GM23248 (cell line): ENCODE results near the gene GNPTAB.

Experiments used
- EZH2 ChIP-seq: fragments of 200-600 bp; sonication (generic); IDR thresholded peaks from 2 replicates; pipeline ENCODE4 v1.6.1; 2018; ENCODE audit warnings: antibody characterized with exemption, mild to moderate bottlenecking; ENCODE audit not compliant: insufficient read depth, poor library complexity, severe bottlenecking
- EZH2phosphoT487 ChIP-seq: fragments of 200-600 bp; sonication (generic); IDR thresholded peaks from 2 replicates; pipeline ENCODE4 v1.6.1; 2018; ENCODE audit warnings: antibody characterized with exemption, moderate library complexity, mild to moderate bottlenecking, low read depth; ENCODE audit not compliant: insufficient read depth

DNA sequence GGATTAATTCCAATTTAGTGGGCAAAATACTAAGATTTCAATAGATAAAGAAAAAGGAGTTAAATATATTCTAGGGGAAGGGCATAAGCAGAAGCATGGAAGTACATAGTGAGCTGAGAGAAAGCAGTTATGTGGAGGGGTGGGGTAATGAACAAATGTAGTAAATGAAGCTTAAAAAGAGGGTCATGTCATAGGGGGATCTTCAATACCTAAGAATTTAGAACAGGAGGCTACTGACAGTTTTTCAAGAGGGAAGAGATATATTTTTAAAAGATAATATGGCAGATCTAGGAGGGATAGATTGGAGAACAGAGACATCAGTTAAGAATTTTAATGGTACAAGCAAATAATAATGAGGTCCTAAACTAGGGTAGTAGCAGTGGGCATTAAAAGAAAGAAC lies 100.9 kb downstream of the GNPTAB start:
- TF ChIP-seq EZH2 = no peak
- no peak for TF ChIP-seq EZH2phosphoT487
